ENCODE results near the gene RHEB.
A peak's percentile ranks its signal among the peaks of the same experiment; 100 is the strongest.

RHEB gene

DNA sequence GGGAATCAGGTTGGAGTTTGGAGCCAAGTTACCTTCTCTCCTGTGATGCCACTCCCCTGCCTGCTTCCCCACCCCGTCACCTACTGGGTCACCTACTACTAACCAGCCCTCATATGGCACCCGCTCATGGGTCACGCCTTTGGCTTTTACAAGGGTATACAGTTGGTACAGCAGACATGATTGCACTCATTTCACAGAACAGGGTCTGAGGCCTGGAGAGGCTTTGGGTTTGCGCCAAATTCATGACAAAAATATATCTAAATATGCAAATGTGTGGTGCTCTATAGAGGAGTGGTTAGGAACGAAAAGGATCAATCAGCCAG is 90.5 kb downstream of the RHEB start:
- DNase-seq: no peak

DNA sequence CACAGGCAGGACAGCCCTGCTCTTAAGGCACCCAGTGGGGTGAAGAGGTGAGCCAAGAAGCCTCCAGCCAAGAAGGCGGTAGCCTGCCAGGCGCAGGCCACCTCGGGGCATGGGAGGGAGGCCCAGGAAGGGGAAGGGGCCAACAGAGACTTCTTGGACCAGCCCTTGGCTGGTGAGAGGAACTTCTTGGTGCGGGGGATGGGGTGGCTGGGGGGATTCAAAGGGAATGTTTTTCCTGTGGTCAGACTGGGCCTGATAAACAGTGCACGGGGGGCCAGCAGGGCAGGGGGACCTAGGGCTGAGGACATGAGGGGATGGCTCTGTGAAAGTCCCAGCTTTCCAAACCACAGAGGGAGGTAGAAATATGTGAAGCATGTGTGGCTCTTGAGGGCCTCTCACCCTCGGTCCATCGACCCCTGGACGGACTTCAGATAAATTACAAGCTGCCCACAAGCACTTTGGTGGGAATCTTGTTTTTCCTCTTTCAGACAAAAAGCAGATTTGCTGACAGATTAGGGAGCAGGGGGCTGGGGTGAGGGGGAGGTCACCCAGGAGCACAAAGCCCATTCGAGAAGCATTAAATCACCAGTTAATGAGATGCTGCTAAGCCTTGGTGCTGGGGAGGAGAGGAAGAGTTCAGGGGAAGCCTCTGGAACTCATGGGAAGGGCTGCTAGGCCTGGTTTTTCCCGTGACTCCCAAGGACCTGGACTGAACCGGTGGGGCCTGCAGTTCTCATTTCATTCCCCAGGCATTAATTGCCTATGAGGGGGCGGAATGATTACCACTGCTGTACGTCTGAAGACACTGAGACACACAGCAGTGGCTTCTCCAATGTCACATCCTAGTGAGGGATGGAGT is 91.1 kb downstream of the RHEB start:
- no peak for DNase-seq

DNA sequence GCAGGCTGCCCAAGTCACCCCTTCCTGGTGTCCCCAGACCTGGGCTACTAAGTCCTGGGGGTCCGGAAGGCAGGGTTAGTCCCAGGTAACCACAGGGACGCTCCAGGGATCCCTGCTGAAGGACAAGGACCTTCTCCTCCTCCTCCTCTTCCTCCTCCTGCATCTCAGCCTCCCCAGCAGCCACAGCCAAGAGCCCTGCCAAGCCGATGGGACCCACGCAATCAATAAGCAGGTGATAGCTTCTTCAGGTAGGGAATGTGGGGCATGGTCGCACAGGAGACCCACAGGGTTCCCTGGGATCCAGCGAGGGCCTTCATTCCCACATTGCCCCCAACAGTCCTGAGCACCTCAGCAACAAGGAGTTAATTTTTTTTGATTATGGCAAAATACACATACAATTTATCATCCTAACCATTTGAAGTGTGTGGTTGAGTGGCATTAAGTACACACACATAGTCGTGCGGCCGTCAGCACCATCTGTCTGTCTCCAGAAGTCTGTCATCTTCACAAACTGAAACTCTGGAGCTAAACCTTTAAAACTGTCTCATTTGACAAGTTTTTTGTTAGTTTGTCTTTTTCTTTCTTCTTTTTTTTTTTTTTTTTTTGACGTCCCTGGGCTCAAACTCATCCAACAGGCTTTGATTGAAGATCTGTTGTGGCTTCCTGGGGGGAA is 91.9 kb downstream of the RHEB start:
- DNase-seq: no peak

DNA sequence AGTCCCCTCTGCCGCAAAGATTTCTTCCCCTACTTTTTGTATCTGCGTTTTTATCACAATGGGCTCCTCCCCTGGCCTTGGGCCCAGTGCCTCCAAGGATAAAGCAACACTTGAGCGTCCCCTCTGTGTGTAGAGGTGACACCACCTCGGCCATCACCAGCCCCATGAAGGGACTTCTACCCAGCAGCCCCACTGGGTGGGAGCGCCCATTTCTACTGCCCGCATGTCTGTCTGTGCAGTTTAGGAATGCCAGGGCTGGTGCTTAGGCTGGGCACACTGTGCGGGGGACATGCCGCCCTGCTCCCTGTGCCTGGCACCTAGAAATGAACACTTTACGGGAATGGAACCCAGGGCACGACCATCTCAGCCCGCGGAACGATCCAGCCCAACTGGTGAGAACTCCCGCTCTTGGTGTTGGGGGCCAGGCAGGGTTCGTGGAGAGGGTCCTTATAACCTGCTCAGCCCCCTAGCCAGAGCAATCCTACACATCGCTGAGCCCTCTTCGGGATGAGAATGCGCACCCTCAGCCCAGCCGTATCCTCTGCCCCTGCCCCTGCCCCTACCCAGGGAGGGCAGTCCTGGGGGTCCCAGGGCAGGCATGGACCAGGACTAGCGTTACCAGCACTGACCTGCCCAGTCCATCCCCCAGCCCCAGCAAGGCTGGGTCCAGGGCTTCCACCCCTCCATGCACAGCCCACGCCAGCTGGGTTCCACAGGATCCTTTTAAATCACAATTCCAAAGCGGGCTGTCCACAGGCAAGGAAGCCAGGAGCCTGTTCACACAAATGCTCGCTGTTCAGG is 92.6 kb downstream of the RHEB start:
- DNase-seq: no peak

DNA sequence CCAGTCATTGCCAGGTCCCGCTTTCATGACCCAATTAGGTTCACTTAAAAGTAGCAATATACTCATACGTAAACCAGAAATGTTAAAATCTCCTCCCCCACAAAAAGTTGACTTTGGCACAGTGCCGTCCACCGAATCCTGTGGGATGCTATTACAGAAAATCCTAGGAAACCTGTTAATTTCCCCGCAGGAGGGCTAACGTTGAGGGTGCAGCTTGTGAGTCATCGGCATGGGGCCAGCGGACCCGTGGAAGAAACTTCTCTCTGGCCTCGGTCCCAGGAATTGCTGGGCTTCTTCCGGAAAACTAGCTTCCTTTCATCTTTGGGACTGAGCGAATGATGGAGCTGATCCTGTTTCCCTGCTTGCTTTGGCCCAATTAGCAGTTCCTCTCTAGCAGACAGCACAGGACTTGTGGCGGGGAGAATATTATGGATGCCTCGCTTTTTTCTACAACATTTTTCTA is 93.2 kb downstream of the RHEB start:
- DNase-seq: no peak

DNA sequence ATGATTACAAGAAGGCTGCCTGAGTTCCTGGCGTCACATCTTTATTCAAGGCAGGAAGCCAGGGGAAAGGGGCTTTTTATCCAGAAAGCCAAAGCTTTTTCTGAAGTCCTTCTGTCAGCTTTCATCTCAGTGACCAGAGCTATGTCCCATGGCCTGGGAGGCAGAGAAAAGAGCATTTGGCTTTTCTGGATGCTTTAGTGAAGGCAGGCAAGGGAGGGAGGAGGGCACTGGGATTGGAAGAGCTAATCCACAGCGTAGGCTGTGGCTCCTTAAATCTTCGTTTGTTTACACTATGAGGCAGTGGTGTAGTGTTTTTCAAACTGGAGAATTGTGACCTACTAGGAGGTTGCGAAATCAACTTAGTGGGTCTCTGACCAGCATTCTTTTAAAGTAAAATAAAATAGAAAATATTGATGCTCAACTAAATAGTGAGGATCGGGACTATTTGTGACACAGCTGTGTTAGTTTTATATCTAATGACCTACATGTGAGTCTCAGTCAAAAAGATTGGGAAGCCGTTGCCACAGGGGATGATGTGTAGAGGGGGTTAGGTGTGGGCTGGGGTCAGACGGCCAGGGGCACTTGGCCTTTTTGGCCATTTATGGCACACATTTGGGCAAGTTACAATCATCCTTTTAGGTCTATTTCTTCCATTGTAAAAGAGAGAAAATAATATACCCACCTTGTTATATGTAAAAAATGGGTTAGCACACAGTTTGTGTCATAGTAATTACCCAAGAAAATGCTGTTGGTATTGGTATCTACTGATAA is 93.8 kb downstream of the RHEB start:
- DNase-seq: no peak

DNA sequence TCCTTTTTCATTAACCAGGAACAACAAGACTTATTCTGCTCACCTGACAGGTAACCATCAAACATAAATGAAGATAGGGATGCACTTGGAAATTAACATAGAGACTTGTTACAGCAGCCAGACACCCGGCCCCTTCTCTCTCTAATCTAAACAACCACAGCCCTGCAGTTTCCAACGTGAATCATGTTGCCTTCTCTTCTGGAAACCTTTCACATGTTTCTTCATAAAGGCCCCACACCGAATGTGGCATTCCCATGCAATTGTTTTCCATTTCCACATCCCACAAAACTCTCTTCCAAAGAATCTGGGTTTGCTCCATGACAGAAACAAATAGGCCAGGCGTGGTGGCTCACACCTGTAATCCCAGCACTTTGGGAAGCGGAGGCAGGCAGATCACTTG is 94.9 kb downstream of the RHEB start:
- DNase-seq: no peak

DNA sequence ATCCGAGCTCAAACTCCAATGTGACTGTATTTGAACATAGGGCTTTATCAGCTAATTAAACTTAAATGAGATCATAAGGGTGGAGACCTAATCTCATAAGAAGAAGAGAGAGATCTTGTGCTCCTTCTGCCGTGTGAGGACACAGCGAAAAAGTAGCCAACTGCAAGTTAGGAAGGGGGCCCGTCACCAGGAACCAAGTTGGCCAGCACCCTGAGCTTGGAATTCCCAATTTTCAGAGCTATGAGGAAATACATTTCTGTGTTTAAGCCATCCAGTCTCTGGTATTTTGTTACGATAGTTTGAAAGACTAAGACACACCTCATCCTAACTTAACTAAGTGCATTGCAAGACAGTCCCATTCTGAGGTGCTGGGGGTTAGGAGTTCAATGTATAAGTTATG is 95.8 kb downstream of the RHEB start:
- no peak for DNase-seq

DNA sequence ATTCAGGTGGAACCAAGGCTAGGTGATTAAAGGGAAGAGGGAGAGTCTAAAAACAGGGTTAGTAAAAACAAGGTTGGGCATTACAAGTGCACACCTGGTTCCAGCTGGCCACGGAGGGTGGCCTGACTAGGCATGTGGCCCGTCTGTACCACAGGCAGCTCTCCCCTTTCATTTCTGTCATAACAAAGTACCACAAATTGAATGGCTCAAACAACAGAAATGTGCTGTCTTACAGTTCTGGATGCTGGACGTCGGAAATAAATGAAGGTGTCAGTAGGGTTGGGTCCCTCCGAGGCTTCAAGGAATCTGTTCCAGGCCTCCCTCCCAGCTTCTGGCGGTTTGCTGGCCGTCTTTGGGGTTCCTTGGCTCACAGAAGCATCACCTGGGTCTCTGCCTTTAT is 96.5 kb downstream of the RHEB start:
- DNase-seq: no peak

DNA sequence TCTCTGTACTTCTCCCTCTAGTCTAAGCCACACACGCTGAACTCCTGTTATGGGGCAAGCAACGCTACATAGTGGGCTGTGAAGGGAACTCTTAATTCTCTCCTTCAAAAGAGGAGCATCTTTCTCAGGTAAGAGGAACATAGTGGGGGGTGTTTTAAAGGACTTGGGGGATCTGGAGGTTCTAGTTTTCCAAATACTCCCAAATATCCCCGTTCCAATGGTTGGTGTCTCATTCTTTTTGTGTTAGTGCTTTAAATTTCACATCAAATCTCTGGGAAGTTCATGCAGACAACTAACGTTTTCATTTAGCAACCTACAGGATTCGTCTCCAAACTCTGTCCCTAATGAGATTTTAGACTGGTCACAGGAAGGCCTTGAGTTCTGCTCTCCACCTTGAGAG is 97.5 kb downstream of the RHEB start:
- no peak for DNase-seq

DNA sequence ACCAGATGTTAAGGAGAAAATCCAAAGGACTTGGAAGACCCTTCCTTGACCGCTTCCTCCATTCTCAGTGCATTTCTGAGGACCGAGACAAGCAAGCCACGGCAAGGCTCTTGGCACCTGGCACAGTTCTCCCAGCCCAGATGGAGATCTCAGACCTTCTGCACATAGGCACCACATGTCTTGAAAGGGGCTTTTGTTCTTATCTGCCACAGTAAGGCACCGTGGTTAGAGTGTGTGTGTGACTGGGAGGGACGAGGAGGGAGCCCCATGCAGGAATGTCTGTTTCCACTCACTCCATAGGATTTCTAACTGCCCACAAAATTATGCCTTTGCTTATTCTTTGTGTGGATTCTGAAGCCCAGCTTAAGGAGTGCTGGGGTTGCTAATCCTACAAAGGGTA is 99.6 kb downstream of the RHEB start:
- no peak for DNase-seq

DNA sequence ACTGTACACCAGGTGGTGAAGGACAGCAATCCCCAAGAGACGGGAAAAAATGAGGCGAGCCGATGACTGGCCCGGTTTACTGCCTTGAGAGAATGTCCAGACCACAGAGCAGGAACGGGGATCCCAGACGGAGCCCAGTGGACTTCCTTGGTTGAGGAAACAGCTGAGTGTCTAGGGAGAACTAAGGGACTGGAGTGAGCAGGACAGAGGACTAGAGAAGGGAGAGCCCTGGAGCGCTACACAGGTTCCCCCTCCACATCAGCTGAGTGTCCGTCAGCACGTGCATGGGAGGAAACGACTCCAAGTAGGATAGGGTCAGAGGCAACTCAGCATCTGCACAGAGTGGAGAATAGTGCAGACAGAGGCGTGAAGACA is 102.8 kb downstream of the RHEB start:
- peak; percentile 51 for DNase-seq

DNA sequence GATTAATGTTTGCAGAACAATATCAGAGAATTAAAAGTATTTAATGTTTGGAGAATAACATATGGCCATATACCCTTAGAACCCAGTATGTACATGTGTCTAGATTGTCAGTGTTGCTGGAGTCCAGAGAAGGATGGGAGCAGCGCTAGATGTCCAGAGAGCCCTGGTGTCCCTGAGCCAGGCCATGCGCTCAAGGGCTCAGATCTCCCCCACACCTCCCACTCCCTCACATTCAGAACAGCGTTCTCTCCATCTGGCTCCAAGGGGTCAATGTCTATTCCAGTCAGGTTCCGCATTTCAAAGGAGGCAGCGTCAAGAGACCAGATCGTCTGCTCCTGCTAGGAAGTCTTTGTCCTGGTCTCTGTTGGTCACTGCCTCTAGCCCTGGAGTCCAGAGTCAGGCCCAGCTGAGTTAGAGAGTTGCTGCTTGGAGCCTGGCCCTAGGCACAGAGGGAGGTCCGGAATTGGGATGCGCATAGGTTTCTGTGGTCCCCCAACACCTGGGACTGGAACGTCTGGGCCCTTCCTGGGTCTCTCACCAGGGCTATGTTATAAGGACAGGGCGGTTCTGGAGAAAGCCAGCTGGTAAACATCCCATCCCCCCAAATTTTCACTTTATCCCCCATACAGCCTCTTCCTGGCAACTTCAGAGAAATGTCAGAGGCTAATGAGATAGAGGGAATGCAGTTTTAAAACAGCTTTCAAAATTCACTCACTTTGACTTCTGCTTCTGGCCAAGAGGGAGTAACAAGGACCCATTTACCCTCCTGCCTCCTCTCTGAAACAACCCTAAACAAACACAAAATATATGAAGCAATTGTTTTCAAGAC is 103.4 kb downstream of the RHEB start:
- no peak for DNase-seq
